Measurements from ENCODE around the gene LYZL4.

LYZL4 gene

GRCh38 chr3:42371776-42372175 lies 38.6 kb downstream of the LYZL4 start:
- no peak for DNase-seq (ENCODE audit: low read depth)

- no peak for DNase-seq (ENCODE audit: low read depth)
Measured at GRCh38 chr3:42369832-42370231, 40.6 kb downstream of the LYZL4 start.

- DNase-seq (ENCODE audit: low read depth), result no peak
Measured at GRCh38 chr3:42369304-42369703, 41.1 kb downstream of the LYZL4 start.

GRCh38 chr3:42368861-42369260 lies 41.5 kb downstream of the LYZL4 start:
- no peak for DNase-seq (ENCODE audit: low read depth)

- no peak for DNase-seq (ENCODE audit: low read depth)
Measured at GRCh38 chr3:42367903-42368302, 42.5 kb downstream of the LYZL4 start.

GRCh38 chr3:42366550-42366949 lies 43.9 kb downstream of the LYZL4 start:
- no peak for DNase-seq (ENCODE audit: low read depth)

GRCh38 chr3:42357335-42357734 lies 53.1 kb downstream of the LYZL4 start:
- DNase-seq (ENCODE audit: low read depth), result no peak

GRCh38 chr3:42355612-42356011 lies 54.8 kb downstream of the LYZL4 start:
- no peak for DNase-seq (ENCODE audit: low read depth)

GRCh38 chr3:42353631-42354030 lies 56.8 kb downstream of the LYZL4 start:
- DNase-seq (ENCODE audit: low read depth), result no peak

- no peak for DNase-seq (ENCODE audit: low read depth)
Measured at GRCh38 chr3:42351207-42351606, 59.2 kb downstream of the LYZL4 start.

- DNase-seq (ENCODE audit: low read depth), result no peak
Measured at GRCh38 chr3:42349765-42350594, 60.4 kb downstream of the LYZL4 start.

GRCh38 chr3:42347928-42348327 lies 62.5 kb downstream of the LYZL4 start:
- DNase-seq (ENCODE audit: low read depth), result no peak
